ES-I3 (cell line): ENCODE measurements around the gene RERE.

Experiments used
- H3K36me3 ChIP-seq: 2 replicates; pipeline ENCODE4 v1.6.1; 2013; ENCODE audit warnings: mild to moderate bottlenecking, low read length, control low read depth, moderate library complexity; ENCODE audit not compliant: insufficient read depth
- H3K4me1 ChIP-seq: 2 replicates; pipeline ENCODE4 v1.6.1; 2013; ENCODE audit warnings: mild to moderate bottlenecking, control low read depth, low read length; ENCODE audit not compliant: insufficient read depth
- H3K9ac ChIP-seq: 2 replicates; pipeline ENCODE4 v1.6.1; 2013; ENCODE audit warnings: low read depth, mild to moderate bottlenecking, low read length, moderate library complexity
- H3K9me3 ChIP-seq: 2 replicates; pipeline ENCODE4 v1.6.1; 2013; ENCODE audit warnings: mild to moderate bottlenecking, low read length, moderate library complexity; ENCODE audit not compliant: control insufficient read depth, insufficient read depth

RERE gene

DNA sequence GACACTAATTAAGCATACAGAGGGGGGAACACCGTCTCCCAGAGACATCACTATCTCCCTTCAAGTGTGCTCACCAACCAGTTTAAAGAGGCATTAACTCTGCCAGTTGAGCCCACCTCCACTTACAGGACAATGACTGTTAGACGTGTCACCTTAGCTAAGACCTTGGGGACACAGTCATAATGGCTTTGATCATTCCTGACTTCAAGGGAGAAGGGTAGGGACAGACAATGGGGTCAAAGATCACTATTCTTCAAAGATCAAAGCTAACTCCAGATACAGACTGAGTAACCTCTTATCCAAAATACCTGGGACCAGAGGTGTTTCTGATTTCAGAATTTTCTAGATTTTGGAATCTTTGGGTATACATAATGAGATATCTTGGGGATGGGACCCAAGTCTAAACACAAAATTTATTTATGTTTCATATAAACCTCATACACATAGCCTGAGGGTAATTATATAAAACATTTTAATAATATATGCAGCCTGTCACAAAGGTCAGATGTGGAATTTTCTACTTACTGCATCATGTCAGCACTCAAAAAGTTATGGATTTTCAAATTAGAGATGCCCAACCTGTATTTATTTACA is 253.4 kb downstream of the RERE start:
- no peaks in the 10 kb centered on the region for H3K36me3 ChIP-seq
- H3K9ac ChIP-seq = no peak overlapping the region
- H3K4me1 ChIP-seq = peaks cover 13% of the 10 kb centered on the region; the same call in 1 of the 2 replicates
- H3K9me3 ChIP-seq = no peaks in the 10 kb centered on the region

- H3K4me1 ChIP-seq = peaks cover 13% of the 10 kb centered on the region; the same call in 1 of the 2 replicates
- H3K9me3 ChIP-seq = no peaks in the 10 kb centered on the region
- no peaks in the 10 kb centered on the region for H3K36me3 ChIP-seq
- H3K9ac ChIP-seq = no peak overlapping the region
These were observed 254.3 kb downstream of the RERE start for GRCh38 chr1:8562881-8563865.

DNA sequence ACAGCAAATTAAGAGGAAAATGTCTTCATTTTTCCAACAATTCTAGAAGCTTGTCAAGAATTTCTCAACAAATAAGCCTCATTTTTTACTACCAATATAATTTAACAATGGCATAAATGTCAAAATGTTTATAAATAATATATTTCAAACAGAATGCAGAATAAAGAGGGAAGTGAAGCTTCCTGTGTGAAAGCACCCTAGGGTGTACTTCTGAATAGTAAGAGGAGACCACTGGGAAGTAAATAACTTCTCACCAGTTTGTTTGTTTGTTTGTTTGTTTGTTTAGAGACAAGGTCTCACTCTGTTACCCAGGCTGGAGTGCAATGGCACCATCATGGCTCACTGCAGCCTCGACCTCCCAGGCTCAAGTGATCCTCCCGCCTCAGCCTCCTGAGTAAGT is 255.2 kb downstream of the RERE start:
- Histone ChIP-seq H3K36me3 (no peaks in the 10 kb centered on the region), H3K9ac (no peak overlapping the region), H3K4me1 (peaks cover 13% of the 10 kb centered on the region; the same call in 1 of the 2 replicates), H3K9me3 (no peaks in the 10 kb centered on the region)

DNA sequence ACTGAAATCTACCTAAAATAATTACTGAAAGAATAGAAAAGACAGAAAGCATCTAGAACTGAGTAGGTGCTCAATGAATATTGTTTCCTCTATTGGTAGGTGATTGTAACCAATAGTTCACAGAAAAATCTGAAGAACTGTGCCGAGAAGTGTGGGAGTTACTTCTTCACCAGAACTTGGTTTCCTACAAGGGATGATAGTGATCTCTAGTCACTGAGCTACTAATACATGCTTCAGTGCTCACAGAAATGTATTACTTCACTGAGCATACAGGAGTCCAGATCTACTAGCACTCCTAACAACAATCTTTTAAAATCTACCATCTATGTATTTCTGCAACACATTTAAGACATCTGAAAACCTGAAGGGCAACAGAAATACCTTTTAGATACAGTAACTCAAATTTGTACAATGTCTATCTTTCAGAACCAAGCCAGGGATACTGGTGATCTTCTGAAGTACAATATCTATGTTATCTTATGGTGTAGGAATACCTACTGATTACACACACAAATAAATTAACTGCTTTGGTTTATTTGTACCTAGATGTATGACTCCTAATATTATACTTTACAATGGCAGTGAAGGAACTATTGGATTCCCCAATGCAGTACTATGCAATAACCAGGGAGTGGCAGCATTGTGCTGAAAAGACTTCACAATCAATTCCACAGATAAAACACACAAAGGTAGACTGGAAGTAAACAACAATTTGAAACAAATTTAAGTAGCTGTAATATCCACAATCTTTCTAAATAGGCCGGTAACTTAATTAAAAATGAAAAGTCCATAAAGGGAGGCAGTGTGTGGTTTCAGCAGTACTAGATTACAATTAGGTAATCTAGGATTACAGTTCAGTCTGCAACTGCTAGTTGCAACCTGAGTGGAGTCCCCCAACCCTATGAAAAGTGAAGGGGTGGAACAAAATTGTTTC is 256.6 kb downstream of the RERE start:
- Histone ChIP-seq H3K9me3 (no peaks in the 10 kb centered on the region), H3K36me3 (no peaks in the 10 kb centered on the region), H3K4me1 (peaks cover 13% of the 10 kb centered on the region; the same call in 1 of the 2 replicates), H3K9ac (no peak overlapping the region)

- H3K4me1 ChIP-seq = peaks cover 13% of the 10 kb centered on the region
- H3K36me3 ChIP-seq = peaks cover under 1% of the 10 kb centered on the region; the same call in 1 of the 2 replicates
- no peaks in the 10 kb centered on the region for H3K9me3 ChIP-seq
- H3K9ac ChIP-seq = no peak overlapping the region
These were observed 257.4 kb downstream of the RERE start for GRCh38 chr1:8560035-8560434.

GRCh38 chr1:8555582-8555981 is 261.9 kb downstream of the RERE start:
- H3K4me1 ChIP-seq = peaks cover 5% of the 10 kb centered on the region; the same call in 1 of the 2 replicates
- no peak overlapping the region for H3K9ac ChIP-seq
- no peaks in the 10 kb centered on the region for H3K9me3 ChIP-seq
- H3K36me3 ChIP-seq = peaks cover 4% of the 10 kb centered on the region; the same call in 1 of the 2 replicates

- no peaks in the 10 kb centered on the region for H3K9me3 ChIP-seq
- no peak overlapping the region for H3K9ac ChIP-seq
- H3K36me3 ChIP-seq = peaks cover 4% of the 10 kb centered on the region; the same call in 1 of the 2 replicates
- H3K4me1 ChIP-seq = peaks cover 5% of the 10 kb centered on the region; the same call in 1 of the 2 replicates
These were observed 262.4 kb downstream of the RERE start for GRCh38 chr1:8554956-8555534.

- Histone ChIP-seq H3K36me3 (peaks cover 4% of the 10 kb centered on the region; the same call in 1 of the 2 replicates), H3K4me1 (peaks cover 5% of the 10 kb centered on the region; the same call in 1 of the 2 replicates), H3K9ac (no peak overlapping the region), H3K9me3 (no peaks in the 10 kb centered on the region)
These were observed 264.5 kb downstream of the RERE start for GRCh38 chr1:8552820-8553397.

DNA sequence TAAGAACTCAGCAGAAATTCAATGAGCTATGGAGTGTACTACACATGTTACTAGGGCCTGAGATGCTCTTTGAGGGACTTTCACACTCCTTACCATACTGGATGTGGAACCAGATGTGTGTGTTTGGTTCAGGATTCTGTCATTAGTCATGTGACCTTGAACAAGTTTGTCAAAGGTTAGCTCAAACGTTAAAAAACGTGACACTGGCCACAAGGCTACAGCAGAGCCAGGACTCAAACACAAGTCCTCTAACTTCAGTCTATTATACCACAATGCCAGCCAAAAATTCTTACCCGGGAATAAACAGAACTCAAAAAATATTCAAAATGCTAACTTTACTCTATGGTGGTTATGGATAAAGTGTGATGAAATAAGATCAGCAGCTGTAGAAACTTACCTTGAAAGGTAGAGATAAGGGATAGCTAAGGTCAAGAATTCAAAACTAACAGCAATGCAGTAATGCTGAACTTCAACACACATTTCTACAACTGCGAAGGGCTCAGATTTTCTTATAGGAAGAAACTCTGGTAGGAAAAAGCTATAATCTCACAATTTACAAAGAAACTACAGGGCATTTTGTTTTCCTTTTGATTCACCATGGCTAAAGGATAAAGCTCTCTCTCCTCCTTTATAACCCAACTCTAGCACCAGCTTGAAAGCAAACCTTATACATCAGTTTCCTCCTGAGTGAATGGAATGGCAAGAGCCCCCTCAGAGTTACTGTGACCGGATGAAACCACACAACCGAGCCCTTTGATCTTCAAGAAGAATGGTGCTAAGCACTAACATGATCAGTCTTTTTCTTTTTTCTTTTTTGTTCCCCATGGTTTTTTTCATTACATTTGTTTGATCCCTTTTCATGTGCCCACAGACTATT is 265.6 kb downstream of the RERE start:
- peaks cover 5% of the 10 kb centered on the region; the same call in 1 of the 2 replicates for H3K4me1 ChIP-seq
- peaks cover 4% of the 10 kb centered on the region; the same call in 1 of the 2 replicates for H3K36me3 ChIP-seq
- H3K9me3 ChIP-seq = no peaks in the 10 kb centered on the region
- no peak overlapping the region for H3K9ac ChIP-seq

DNA sequence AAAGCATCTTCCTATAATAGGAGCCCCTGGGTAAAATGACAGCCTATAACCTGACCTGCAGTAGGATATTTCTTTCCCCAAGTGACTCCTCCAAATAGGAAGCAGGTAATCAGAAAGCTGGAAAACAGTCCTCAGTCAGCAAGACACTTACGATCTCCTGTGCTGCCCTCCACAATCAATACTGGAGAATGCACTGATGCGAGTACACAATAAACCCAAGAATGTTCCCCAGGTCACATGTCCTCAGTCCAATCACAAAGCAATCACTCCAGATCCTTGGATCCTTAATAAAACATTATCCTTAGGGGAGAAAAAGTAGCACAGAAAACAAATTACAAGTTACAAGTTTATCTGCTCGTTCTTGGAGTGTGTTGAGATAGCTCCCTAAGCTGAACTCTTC is 266.4 kb downstream of the RERE start:
- peaks cover 4% of the 10 kb centered on the region; the same call in 1 of the 2 replicates for H3K36me3 ChIP-seq
- peaks cover 5% of the 10 kb centered on the region; the same call in 1 of the 2 replicates for H3K4me1 ChIP-seq
- no peak overlapping the region for H3K9ac ChIP-seq
- no peaks in the 10 kb centered on the region for H3K9me3 ChIP-seq

- peaks cover 5% of the 10 kb centered on the region; the same call in 1 of the 2 replicates for H3K36me3 ChIP-seq
- H3K9ac ChIP-seq = no peak overlapping the region
These were observed 269.6 kb downstream of the RERE start for GRCh38 chr1:8547791-8548190.

DNA sequence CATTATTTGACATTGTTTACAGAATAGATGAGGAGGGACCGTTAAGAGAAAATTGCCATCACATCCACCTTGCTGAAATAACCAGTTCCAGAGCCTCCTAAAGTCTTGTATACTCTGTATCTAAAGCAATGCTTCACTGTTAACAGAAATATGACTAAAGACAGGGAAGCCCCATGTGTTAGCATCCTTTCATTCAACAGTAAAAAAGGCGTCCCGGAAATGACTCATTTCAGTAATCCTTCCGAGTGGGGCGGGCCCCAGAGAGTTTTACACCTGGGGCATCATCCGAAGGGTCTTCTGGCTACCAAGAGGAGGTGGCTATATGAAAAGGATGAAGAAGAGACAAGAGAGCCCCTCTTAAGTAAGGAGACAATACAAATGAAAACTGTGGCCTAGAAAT is 272.4 kb downstream of the RERE start:
- Histone ChIP-seq H3K36me3 (peaks cover 8% of the 10 kb centered on the region), H3K4me1 (no peaks in the 10 kb centered on the region), H3K9ac (no peak overlapping the region), H3K9me3 (no peaks in the 10 kb centered on the region; the same call in 1 of the 2 replicates)

More at GRCh38 chr1:8547791-8548190, 269.6 kb downstream of the RERE start:
- Histone ChIP-seq H3K9me3 (no peaks in the 10 kb centered on the region; the same call in 1 of the 2 replicates), H3K4me1 (peaks cover 3% of the 10 kb centered on the region; the same call in 1 of the 2 replicates)
